GM19324 (cell line): ENCODE results near the gene BLTP3B.
A peak's percentile ranks its signal among the peaks of the same experiment; 100 is the strongest.

ENCODE experiments used
- ATAC-seq: cut with Tn5 transposase; IDR thresholded peaks from one replicate; pipeline ENCODE4 v1.9.1; 2021; ENCODE audit warnings: mild to moderate bottlenecking, moderate library complexity; ENCODE audit not compliant: unreplicated experiment, low FRiP score

Gene BLTP3B

DNA sequence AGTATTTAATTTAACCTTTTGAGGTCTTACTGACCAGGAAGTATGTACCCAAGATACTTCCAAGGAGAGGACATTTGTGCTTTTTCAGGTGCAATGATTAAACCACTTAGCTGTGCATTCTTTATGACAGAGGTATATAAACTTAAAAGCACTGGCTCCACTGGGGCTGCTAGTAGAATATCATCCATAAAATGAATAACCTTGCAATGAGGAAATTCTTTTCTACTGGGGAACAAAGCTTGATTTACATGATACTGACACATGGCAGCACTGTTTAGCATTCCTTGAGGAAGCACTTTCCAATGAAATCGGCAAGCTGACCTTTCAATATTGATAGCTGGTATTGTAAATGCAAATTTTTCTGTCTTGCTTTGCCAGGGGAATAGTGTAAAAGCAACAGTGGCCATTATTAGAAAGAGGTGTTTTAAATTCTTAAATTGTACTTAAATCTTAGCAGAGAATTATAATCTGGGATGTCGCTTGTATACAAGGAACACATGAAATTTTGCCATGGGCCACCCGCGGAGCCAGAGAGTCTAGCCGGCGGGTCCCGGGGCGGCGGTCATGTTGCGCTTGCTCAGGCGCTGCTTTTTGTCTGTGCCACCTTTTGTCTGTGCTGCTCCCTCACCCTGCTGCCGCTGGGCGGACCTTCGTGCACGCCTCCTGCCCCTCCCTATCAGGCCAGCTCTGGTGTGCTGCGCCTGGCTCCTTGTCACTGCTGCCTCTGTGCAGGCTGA, 20.9 kb upstream of the BLTP3B start:
- ATAC-seq, result peak; percentile 93

DNA sequence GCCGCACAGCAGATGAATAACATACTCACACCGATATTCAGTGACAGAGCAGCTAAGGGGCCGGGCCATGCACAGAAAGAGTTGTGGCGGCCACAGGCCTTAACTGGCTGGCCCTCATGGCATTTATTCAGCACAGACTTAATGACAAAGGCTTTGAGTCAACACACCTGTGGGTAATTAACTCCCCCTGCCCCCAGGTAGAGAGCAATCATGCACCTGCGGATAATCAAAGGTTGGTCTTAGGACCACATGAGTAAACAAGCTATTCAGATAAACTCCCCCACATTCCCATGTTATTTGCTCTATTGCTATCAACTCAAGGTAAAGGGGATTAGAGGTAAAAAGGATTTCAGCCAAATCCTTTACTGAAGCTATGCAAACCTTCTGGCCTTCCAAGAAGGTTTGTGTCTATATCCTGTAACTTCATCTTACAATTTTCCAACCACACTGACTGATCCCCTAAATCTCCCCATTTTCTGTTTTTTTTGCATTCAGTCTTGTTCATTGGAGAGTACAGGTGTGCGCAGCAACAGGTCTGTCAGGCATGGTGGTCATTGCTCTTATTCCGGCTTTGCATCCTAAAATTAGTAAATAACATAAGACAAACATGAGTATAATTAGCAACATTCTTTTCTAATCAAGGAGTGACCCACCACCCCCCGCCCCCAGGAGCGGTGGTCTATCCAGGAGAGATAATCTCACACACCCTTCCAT, 16.9 kb upstream of the BLTP3B start:
- ATAC-seq, result no peak

DNA sequence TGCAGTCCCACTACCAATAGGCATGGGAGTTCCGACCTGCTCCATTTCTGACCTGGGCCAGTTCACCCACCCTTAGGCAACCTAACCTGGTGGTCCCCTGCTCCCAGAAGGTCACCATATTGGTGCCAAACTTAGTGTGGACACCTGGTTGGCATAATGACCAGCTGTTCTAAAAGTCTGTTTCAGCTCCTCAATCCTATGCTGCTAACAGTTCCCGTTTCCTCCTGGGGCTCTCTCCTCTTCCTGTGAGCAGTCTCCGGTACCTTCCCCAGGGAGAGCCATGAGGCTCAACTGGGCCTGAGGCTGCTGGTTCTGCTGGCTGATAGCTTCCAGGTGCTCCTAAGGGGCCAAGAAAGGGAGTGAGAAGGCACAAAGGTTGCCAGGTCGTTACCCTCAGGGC, 15.9 kb upstream of the BLTP3B start:
- ATAC-seq, result no peak

DNA sequence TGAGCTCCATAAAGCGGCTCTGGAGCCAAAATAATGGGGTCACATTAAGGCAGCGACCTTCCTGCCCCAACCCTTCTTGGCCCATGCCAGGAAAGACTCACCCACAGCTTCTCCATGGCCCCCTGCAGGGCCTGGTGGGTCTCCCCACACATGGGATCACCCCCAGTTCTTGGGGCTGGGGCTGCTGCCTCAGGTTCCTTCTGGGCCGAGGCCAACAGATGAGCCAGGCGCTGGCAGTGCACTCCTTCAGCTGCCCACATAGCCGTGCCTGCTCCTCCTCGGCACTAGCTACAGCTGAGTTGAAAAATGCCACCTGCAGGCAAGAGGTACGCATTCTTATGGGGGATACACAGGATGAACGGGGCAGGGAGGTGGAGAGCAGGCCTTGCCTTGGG, 14.8 kb upstream of the BLTP3B start:
- ATAC-seq, result no peak

DNA sequence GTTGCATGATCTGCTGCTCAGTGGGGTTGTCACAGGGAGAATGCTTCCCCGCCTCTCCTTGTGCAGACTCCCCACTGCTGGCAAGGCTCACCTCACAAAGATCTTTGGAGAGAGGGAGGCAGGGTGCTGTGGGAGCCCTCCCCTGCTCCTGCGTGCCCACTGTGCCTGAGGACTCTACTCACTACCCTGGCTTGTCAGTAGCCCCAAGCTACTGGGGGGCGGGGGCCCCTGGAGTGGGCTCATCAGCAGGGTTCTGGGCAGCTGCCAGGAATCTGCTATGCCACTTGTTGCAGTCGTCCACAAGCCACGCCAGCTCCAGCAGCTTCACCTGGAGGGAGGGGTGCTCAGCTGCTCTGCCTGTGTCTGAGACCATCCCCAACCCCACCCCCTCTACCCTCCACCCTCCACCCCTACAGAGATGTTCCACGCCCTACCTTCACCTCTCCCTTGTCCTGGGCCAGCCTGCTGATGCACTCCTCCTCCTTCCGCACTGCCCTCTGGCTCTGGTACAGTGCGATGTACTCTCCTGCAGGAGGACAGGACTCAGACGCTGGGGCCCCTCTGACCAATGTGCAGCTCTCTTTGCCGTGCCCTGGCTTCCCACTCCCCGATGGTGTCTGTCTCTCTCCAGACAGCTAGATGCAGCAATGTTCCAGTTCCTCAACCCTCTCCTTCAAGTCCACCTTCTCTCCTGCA, 14.2 kb upstream of the BLTP3B start:
- no peak for ATAC-seq

DNA sequence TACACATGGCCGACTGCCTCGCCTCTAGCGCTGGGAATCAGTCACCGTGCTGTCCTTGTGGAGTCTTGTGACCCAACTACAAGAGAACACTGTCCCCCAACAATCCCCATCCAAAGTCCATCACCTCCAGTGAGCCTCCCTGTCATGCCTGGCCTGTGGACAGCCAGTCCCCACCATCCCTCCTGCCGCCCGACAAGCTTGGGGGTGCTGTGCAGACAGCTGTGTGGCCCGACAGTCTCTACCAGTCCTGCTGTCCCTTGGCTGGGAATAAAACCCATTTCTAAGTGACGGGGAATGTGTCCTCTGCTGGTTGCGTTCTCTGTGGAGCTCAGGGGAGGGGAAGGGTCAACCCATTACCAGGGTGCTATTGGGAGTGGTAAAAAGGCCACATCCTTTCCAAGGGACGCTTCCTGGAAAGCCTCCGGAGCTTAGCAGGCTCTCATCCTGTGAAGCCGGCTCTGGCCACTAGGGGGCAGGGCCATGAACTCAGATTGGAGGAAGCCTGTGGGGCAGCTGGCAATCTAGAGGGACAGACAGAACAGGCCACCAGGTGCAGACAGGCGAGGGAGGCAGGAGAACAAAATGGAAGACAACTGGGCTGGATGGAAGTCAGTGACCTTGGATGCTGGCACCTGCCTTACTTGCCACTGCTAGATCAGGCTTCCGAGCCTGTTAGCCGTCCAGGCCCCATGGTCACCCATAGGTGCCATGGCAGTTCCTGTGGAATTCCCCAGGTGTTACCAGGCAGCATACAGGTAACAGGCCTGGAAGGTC, 12.0 kb upstream of the BLTP3B start:
- ATAC-seq, result no peak

DNA sequence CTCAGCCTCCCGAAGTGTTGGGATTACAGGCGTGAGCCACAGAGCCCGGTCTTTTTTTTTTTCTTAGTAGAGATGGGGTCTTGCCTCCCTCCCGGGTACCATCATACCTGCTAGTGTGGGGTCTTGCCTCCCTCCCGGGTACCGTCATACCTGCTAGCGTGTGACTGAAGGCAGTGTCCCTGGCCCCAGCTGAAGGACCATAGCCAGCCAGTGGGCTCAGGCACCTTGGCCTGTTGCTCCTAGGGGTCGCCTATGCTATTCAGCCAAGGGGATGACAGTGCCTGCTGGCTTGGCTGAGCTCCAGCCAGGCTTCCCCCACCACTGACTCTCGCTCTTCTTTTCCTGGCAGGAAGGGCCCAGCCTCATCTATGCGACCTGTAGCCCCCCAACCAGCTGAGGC, 10.5 kb upstream of the BLTP3B start:
- no peak for ATAC-seq

DNA sequence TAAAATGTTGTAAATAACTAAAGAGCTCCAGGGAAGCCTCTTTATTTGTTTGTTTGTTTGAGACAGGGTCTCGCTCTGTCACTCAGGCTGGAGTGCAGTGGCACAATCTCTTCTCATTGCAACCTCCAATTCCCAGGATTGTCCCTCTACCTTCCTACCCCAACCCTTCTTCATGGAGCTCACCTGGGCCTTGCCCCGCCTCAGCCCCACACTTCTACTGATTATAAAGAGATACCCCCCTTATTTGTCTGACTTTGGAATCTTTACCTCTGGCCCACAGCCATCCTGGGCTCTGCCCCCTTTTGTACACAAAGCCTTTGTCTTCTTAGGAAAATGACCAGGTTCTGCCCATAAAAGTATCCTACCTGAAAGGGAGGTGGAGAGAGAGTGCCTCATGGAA, 9.1 kb upstream of the BLTP3B start:
- no peak for ATAC-seq

DNA sequence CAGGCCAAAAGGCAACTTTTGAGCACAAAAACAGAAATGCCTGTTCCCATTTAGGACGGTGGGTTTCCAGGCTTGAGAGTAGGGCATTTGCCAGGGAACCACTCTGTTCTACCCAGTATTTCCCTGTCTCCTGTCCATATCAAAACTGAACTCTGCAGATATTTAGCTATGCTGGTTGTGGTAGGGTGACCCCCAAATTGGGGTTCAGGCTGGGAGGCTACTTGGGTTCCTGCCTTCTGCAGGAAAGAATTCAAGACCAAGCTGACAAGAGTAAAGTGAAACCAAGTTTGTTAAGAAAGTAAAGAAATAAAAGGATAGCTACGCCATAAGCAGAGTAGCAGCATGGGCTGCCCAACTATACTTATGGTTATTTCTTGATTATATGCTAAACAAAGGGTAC, 3.6 kb upstream of the BLTP3B start:
- no peak for ATAC-seq

DNA sequence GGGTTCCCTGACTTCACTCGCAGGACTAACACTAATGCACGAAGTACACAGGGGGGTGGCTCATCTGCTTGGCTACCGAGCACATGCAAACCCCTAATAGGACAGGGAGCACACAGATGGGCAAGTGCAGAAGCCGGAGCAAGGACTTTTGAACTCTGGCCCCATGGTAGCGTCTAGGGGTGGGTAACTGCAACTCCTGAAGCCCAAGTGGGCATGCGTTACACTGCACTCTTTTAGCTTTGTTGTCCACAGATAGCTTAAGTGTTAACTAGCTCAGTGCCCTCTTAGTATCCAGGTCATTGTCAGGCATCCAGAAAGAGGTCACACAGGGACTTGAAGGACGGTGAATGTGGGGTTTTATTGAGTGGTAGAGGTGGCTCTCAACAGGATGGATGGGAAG, 3.0 kb upstream of the BLTP3B start:
- ATAC-seq, result no peak

DNA sequence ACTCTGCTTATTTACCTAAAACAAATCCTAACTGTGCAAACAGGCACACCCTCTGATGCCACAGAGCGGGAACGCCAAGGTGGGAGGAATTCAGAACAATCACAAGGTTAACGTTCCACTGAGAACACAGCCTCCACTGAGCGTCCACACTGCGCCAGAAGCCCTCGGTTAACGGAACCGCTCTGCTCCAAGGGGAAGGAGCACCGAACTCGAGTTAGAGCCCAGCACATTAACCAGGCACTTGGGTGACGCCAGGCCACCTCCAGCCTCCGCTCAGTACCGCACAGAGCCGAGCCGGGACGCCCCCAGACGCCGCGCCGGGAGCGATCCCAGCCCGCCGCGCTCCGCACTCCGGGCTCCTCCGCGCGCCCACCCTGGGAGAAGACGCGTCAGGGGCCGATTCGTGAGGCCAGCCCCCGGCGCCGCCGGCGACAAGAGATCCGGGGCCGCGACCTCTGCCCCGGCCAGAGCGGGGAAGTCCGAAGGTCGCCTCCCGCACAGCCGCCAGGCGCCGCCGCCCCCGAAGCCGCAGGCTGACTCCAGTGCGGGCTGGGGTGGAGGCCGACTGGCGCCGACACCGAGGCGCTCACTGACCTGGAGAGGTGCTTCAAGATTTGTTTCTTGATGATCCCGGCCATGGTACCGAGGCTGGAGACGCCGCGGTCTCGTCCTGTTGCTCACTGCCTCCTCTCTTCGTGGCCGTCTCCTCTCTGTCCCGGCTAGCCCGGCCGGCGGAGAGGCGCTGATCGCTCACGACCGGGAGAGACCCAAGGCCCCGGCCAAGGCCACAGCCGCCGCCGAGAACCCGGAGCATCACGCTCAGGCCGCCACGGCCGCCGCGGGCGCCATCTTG, 450 bp downstream of the BLTP3B start:
- ATAC-seq, result peak; percentile 57

DNA sequence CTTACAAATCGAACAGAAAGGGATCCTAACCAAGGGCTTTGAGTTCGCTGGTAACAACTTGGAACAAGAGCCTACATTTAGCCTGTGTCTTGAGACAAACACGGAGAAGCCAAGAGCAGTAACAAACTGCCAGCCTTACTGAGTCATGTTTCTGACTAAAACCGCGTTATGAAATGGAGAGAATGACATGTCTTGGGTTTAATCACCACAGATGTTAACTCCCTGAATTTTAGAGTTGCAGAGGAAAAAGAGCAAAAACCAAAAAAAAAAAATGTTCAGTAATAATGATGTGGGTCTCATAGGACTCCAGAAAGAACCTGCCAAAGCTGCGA, 1.0 kb downstream of the BLTP3B start:
- ATAC-seq, result peak; percentile 4

DNA sequence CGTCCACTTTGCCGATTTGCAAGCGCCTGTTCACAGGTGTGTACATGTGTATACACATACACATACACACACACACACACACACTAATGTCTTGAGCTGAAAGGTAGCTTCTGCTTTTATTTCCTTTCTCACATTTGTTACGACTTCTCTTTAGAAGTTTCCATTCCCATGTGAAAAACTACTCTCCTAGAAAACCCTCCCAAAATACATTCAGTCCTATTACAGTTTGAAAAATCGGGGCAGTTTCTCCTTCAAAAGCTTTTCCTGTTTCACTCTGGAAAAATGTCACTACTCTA, 3.9 kb downstream of the BLTP3B start:
- no peak for ATAC-seq

DNA sequence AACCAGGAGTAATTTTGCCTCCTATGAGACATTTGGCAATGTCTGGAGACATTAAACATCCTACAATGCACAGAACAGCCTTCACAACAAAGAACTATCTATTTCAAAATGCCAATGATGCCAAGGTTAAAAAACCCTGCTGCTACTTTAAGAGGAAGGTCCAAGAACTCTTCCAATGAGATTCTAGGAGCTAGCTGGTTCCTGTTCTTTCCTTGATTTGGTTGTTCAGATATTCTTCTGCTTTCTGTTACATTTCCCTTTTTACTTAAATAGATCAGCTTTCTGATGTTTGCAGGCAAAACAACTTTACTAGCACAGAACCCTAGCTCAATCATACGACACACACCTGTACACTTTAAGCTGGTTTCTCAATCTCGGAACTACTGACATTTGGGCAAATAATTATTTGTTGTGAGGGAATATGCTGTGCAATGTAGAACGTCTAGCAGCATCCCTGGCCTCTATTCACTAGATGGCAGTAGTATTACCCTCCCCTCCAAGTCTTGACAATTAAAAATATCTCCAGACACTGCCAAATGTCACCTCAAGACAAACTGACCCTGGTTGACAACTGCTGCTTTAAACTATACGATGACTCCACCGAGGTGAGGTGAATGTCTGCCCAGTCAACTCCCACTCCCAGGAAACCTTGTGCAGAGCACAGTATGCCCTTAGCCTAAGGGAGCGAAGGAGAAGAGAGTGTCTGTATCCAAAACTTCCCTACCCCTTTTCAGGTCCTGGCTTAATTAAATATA, 4.4 kb downstream of the BLTP3B start:
- ATAC-seq, result no peak

DNA sequence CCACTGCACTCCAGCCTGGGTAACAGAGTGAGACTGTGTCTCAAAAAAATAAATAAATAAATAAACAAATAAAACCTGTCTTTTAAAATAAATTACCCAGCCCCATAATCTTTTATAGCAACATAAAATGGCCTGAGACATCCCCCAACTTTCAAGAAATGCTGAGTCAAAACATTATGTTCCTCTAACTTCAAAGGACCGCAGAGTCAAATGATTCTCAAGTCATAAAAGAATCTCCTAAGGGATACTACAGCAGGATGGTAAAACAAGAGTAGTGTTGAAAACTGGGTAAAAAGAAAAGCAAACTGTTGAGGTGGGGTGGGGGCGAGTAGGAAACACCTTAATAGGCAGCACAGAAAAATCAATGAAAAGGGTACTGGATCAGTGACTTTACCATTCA, 9.5 kb downstream of the BLTP3B start:
- no peak for ATAC-seq

DNA sequence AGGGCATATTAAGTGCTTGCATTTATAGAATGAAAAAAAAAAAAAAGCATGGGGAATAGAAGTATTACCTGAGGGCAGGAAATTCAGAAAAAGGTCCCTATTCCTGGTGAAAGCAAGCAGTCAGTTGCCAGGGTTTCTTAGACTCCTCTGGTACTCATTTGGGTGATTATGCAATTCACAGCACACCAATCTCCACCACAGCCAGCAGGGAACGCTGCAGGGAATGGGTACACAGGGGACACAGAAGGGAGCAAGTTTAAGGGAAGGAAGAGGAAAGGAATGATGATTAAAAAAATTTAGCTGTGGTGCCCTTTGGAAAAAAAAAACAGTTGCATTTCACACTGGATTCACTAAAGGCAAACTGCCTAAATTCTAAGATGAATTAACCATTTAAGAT, 14.2 kb downstream of the BLTP3B start:
- ATAC-seq, result no peak

DNA sequence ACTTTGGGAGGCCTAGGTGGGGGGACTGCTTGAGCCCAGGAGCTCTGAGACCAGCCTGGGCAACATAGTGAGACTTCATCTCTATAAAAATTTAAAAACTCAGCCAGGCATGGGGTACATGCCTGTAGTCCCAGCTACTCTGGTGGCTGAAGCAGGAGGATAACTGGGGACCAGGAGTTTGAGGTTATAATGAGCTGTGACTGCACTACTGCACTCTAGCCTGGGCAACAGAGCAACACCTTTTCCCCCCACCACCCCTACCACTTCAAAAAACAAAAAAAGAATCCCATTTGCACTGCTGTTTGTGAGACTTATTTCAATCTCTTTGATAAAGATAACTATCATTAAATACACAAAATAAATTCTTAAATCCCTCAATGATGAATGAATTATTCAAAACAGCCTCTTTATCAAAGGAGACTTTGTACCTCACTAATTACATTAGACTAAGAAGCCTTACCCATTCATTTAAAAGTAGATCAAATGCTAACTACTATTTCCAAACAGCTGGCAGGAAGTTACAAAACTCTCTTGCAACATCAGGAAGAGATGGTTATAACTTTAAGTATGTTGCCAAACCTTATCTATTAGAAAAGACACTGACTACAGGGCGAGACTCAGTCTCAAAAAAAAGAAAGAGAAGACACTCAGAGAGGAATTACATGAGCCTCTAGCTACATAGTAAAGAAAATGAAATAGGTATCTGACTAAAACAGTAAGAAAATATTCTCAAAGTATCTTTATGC, 14.7 kb downstream of the BLTP3B start:
- no peak for ATAC-seq

DNA sequence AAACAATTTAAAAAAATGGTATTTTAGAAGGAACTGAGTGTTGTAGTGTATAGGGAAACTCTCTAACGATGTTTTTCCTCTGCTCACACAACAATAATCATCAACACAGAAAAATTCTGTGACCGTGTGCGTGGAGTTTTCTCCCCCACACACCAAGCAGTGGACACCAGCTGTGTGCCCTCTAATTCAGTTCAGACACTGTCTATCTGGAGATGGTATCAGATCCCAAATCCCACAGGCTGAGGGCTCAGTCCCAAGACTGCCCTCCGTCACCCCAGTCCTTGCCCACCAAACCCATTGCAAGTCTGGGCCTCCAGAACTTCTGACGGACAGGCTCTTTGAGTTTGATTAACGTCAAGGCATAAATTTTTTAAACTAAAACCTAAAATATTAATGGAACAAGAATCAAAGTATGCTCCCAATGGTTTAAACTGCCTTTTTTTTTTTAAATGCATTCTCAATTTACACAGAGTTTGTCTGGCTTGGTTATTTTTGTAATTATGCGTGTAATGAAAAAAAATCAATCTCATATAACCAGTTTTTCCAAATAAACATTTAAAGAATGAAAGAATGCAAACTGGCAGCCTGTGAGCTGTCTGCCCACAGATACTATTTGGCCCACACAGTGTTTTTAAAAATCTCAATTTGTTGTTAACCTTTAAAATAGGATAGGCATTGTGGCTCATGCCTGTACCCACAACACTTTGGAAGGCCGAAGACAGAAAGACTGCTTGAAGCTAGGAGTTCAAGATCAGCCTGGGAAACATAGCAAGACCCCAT, 19.2 kb downstream of the BLTP3B start:
- ATAC-seq, result no peak
